ENCODE results near the gene MICU1.
A peak's percentile ranks its signal among the peaks of the same experiment; 100 is the strongest.
"Not testable (repeated sequence)": the region's sequence is repeated elsewhere in the genome, so short reads cannot be mapped to it uniquely, and the experiment has no call there.

The MICU1 gene

DNA sequence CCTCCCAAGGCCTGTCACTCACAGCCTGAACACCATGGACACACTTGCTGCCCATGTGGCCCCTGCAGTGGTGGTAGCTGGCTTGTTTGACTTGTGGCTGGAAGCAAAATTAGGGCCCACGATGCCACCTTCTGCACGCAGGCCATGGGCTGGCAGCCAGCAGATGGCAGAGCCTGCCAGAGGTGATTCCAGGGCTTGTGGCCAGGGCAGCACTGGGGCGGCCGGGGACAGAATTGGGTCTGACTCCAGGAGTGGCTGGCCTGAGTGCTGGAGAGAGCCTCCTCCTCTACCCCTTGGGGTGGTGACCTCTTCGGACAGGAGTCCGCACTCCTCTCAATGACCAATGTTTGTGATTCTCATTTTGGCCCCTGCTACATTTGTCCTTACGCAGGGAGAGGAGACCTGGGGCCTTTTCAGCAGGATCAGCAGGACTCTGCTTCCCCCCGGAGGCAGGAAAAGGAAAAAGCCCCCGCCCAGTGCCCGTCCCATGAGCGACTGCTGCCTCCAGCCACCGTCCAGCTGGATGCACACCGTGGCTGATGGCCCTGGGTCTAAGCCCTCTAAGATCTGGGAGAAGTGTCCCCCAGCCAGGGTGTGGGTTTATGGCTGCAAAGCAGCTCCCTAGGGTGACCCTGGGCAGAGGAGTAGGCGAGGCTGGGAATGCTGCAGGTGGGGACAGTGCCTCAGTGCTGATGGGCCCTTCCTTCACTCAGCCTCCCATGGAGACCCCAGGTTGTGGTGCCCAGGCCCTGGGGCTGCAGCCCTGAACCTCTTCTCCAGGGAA is 297.6 kb downstream of the MICU1 start:
- no peak for DNase-seq (ENCODE audit: low read depth in 2 of 2)

DNA sequence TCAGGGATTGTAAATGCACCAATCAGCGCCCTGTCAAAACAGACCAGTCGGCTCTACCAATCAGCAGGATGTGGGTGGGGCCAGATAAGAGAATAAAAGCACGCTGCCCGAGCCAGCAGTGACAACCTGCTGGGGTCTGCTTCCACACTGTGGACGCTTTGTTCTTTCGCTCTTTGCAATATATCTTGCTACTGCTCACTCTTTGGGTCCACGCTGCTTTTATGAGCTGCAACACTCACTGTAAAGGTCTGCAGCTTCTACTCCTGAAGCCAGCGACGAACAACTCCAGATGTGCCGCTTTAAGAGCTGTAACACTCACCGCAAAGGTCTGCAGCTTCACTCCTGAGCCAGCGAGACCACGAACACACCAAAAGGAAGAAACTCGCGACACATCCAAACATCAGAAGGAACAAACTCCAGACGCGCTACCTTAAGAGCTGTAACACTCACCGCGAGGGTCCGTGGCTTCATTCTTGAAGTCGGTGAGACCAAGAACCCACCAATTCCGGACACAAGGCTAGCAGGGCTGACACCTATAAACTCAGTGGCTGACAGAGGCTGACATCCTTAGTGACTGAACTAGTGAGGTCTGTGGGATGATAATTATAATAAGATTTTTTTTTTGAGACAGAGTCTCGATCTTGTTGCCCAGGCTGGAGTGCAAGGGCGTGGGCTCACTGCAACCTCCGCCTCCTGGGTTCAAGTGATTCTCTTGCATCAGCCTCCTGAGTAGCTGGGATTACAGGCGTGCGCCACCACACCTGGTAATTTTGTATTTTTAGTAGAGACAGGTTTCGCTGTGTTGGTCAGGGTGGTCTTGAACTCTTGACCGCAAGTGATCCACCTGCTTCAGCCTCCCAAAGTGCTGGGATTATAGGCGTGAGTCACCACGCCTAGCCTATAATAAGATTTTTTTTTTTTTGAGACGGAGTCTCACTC is 298.9 kb downstream of the MICU1 start:
- DNase-seq (ENCODE audit: low read depth in 2 of 2) = not testable (repeated sequence)

DNA sequence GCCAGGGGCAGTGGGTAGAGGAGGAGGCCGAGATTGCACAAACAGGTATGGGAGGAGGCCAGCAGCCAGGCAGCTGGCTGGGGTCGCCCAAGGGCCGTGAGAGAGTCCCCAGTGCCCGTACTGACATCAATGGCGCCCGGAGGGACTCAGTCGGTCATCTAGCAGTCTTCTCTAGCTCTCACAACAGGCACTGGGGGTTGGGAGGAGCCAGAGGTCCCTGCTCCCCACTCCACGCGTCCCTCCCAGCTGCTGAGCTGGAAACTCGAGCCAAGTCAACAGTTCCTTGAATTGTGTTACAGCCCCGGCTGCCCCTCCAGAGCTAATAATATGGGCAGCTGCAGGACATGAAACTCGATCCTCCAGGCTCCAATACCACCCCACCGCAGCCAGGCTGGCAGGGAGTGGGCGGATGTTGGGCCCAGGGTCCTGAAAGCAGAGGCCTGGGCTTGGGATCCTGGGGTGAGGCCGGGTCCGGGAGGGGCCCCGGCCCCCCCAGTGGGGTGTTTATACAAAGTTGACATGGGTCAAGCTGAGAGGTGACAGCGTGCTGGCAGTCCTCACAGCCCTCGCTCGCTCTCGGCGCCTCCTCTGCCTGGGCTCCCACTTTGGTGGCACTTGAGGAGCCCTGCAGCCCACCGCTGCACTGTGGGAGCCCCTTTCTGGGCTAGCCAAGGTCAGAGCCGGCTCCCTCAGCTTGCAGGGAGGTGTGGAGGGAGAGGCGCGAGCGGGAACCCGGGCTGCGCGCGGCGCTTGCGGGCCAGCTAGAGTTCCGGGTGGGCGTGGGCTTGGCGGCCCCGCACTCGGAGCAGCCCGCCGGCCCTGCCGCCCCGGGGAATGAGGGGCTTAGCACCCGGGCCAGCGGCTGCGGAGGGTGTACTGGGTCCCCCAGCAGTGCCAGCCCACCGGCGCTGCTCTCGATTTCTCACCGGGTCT is 300.4 kb downstream of the MICU1 start:
- DNase-seq (ENCODE audit: low read depth in 2 of 2) = not testable (repeated sequence)

DNA sequence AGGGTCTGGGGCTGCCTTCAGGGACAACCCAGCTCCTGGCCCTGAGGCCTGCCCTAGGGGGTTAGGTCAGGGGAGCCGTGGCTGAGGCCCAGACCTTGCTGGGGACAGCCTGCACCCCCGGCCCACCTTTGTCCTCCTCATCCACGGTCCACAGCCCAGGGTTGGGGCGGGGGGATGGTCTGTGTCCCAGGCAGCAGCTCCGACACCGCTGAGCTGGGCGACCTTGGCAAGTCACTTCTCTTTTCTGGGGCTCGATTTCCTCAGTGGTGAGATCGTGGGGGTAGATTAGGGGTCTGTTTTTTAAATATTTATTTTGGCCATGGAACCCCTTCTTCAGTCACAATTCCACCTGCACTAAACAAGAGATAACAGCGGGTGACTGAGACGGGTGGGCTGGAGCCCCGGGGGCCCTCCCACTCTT is 302.1 kb downstream of the MICU1 start:
- DNase-seq (ENCODE audit: low read depth in 2 of 2) = no peak

DNA sequence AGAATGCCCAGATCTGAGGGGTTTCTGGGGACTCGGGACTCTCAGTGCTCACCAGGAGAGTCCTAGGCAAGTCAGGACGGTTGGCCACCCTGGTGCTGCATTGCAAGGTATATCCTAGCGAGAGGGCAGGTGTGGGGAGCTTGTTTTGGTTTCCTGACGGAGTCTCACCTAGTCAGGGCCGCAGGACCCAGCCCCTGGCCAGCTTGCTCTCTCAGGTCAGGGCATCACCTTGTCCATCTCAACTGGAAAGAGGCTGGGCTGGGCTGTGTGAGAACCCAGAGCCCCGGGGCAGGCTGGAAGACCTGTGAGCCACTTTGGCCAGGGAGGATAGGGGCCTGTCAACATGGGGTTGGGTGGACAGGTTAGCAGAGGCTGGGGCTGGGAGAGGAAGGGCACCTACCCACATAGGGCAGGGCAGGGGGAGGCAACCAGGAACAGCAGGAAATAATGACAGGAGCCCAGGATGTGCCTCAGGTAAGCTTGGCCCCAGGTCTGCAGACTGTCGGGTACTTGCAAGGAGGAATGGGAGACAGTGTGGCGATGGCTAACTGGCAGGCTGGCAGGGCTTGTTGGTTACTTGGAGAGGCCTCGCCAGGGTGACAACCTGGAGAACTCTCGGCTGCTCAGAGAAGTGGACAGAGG is 302.6 kb downstream of the MICU1 start:
- DNase-seq (ENCODE audit: low read depth in 2 of 2) = no peak

DNA sequence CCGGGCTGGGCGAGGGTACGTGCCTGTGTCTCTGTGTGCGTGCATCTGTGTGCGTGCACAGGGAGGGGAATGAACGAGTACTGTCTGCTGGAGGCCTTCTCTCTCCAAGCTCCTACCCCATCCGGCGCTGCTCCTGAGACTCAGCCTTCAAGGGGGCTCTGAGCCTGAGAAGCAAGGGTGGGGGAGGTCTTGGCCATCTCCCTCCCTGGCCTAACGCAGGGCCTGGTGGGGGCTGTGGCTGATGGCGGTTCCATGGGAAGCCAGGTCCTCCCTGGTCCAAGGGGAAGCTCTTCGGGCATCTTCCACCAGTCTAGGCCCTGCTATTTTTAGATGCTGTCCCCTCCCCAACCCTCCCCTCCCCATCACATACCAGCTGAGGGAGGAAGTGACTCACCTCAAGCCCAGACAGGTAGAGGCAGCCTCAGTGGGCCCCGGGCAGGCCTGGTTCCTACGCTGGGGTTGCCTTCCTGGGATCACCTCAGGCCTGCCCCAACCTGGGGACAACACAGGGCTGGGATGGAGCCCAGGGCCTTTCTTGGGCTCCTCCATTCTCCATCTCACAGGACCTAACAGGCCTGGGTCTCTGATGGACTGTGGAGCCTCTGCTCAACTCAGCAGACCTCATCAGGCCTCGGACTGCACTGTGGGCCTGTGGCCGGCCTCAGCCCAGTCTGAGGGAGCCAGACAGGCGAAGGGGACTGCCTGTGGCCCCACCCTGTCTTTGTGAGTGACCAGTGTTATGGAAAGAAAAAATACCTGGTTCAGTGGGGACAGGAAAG is 303.4 kb downstream of the MICU1 start:
- DNase-seq (ENCODE audit: low read depth in 2 of 2) = peak; percentile 43 to 50

DNA sequence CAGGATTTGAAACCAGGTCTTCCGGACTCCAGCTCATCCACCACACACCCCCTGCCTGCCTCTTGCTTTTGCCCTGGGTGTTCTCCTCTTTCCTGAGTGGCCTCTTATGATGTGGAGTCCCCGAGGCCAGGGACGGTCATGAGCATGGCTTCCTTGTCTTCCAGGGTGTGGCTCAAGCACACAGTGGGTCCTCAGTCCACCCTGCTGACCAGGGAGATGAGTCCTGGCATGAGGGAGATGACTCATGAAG is 303.9 kb downstream of the MICU1 start:
- DNase-seq (ENCODE audit: low read depth in 2 of 2) = no peak

DNA sequence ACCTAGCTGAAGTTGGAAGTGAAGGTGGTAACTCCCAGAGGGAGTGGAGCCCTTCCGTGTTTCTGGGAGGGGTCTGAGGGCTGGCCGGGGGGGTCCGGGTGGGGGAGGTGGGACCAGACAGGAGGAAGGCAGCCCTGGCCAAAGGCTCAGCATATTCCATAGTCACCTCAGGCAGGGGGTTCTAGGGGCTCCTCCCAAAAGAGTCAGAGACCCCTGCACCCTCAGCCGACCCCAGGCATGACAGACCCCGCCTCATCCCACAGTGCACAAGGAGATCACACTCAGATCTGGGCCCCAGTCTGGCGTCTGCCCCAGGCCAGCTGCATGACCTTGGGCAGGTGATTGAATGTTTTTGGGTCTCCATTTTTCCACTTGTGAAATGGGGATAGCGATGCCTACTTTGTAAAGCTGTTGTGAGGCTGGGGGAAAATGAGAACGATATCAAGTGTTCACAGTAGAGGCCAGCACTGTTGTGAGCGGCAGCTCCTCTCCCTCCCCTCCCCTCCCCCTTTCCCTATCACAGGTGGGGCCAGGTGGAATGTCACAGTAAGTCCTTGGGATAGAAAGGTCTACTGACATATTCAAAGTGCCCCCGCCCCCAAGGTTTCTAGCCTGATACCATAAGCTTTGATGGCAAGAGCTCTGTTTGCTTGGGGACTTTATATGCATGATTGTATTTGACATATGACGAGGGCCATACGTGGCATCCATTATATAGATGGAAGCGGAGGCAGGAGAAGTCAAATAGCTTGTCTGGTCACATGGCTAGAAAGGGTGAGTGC is 304.4 kb downstream of the MICU1 start:
- DNase-seq (ENCODE audit: low read depth in 2 of 2) = no peak

DNA sequence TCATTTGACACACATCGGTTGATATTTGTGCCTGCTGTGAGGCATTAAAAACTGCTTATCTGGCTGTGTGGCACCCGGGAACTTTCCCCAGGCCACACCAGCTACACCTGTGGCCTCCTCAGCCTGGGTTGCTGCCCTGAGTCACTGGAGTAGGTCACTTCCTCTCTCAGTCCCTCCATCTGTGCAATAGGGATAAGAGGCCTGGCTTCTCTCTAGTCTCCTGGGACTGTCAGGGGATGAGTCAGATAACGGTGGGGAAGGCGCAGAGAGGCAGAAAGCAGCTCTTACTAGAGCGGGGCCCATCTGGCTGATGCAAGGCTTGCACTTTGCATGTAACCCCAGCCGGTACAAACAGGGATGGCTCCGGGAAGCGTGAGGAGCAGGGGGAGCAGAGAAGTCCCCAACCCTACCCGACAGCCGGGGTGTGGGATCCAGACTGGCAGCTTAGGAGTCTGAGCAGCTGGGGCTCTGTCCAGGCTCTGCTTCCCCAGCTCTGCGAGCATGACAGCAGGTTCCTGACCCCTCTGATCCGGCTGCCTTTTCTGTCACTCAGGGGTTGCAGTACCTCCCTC is 305.1 kb downstream of the MICU1 start:
- peak; percentile 48 to 59 for DNase-seq (ENCODE audit: low read depth in 2 of 2)

DNA sequence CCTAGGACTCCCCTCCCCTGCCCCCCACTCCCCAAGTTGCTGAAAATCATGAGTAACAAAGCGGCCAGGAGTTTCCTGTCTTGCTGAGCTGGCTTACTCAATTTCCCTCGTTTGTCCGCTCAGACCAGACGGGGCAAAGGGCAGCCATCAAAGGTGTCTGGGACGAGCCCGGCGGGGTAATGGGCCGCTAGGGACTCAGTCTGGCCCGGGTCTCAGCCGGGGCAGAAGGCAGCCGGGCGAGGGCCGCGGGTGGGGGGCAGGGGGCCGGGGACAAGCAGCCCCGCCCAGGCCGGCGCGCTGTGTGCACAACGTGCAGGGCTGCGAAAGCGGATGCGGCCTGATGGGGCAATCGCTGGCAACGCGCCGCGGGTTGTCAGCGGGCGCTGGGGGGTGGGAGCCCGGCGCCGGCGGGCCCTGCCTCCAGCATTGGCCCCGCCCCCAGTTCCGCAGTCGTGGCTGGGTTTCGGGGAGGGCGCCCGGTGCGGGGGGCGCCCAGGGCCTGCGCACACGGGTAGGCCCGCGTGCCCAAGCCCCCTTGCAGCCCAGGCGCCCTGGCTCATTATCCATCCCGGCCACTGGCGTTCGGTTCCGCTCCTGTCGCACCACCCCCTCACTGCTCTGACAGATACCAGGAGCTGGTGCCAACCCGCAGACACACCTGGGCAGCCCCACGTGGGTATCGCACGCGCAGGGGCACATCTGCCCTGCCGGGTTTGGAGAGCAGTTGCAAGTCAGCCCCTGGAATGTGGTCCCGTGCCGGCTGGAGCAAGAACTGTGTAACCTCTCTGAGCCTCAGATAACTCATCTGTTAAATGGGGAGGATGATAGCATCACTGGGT is 306.2 kb downstream of the MICU1 start:
- DNase-seq (ENCODE audit: low read depth in 2 of 2) = peak; percentile 75 to 85

DNA sequence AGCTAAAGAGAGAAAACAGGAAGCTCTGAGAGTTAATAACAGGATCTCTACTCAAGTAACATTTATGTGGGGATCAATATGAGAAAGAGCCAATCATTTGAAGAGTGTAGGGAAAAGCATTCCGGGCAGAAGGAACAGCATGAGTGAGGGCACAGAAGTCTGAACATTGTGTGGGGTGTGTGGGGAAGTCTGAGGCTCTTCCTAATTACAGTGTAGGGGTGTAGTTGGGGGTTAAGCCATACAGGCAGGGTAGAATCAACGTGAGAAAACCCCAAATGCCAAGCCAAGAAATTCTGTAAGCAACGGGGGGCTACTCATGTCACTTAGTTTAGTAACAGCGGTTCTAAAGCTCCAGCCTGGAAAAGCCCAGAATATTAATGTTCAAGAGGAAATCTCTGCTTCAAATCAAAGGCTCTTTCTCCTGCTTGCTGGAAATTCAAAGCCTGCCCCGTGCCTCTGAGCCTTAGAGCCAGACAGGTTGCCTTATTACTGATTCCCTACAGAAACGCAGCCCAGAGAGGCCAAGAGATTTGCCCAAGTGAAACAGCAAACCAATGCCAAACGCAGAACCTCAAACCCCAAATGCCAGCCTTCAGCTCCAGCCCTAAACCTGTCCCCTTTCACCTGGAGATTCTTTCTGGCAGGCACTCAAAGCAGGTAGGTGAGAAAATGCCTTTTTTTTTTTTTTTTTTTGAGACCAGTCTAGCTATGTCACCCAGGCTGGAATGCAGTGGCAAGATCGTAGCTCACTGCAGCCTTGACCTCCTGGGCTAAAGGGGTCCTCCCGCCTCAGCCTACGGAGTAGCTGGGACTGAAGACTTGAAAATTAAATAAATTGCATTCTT is 307.2 kb downstream of the MICU1 start:
- DNase-seq (ENCODE audit: low read depth in 2 of 2) = no peak
